CD4-positive, alpha-beta T cell treated with Interleukin-1 beta for 1 hour (primary cell): Measurements from ENCODE around the gene NLRP12.
"Not testable (repeated sequence)": the region's sequence is repeated elsewhere in the genome, so short reads cannot be mapped to it uniquely, and the experiment has no call there.

Experiments
- DNase-seq, 2 donors: peaks; one replicate each; pipeline ENCODE4 v3.0.0-alpha.2; 2020 to 2022

NLRP12 gene

GRCh38 chr19:53838446-53838845, 14.3 kb upstream of the NLRP12 start:
- DNase-seq, result not testable (repeated sequence)

- not testable (repeated sequence) for DNase-seq
Observed at GRCh38 chr19:53832861-53833260, 8.7 kb upstream of the NLRP12 start.

GRCh38 chr19:53828531-53828930, 4.4 kb upstream of the NLRP12 start:
- DNase-seq, result no peak

- no peak for DNase-seq
Observed at GRCh38 chr19:53826876-53827275, 2.8 kb upstream of the NLRP12 start.

- DNase-seq, result no peak
Observed at GRCh38 chr19:53823380-53824120, 564 bp downstream of the NLRP12 start.

GRCh38 chr19:53819861-53820260, 4.3 kb downstream of the NLRP12 start:
- DNase-seq, result no peak

GRCh38 chr19:53818756-53819155, 5.4 kb downstream of the NLRP12 start:
- no peak for DNase-seq

- no peak for DNase-seq
Observed at GRCh38 chr19:53813996-53814395, 10.1 kb downstream of the NLRP12 start.

- DNase-seq, result no peak
Observed at GRCh38 chr19:53812335-53812734, 11.8 kb downstream of the NLRP12 start.

- no peak for DNase-seq
Observed at GRCh38 chr19:53810891-53811290, 13.2 kb downstream of the NLRP12 start.

- DNase-seq, result no peak
Observed at GRCh38 chr19:53810187-53810546, 13.9 kb downstream of the NLRP12 start.

GRCh38 chr19:53809518-53810186, 14.5 kb downstream of the NLRP12 start:
- DNase-seq, result no peak

GRCh38 chr19:53808710-53809125, 15.4 kb downstream of the NLRP12 start:
- no peak for DNase-seq

GRCh38 chr19:53801257-53801656, 22.9 kb downstream of the NLRP12 start:
- DNase-seq, result no peak

- DNase-seq, result no peak
Observed at GRCh38 chr19:53795019-53795418, 29.1 kb downstream of the NLRP12 start.

- DNase-seq, result peak; percentile 76 to 79
Observed at GRCh38 chr19:53792721-53793433, 31.2 kb downstream of the NLRP12 start.

GRCh38 chr19:53789708-53790678, 34.1 kb downstream of the NLRP12 start:
- DNase-seq, result no peak

GRCh38 chr19:53787266-53787665, 36.8 kb downstream of the NLRP12 start:
- no peak for DNase-seq

- no peak for DNase-seq
Observed at GRCh38 chr19:53786744-53787143, 37.4 kb downstream of the NLRP12 start.

GRCh38 chr19:53785196-53785889, 38.8 kb downstream of the NLRP12 start:
- DNase-seq, result no peak

GRCh38 chr19:53782698-53783097, 41.4 kb downstream of the NLRP12 start:
- no peak for DNase-seq

- DNase-seq, result not testable (repeated sequence)
Observed at GRCh38 chr19:53781332-53781731, 42.8 kb downstream of the NLRP12 start.
